GM11168 (cell line): ENCODE measurements around the gene COMT.

ENCODE experiments used
- in situ Hi-C: fragments of 300-500 bp; cut with MboI; formaldehyde crosslinking; loops from one replicate; pipeline ENCODE4 v1.12.0; 2022; ENCODE audit warnings: low sequenced_read_pairs; ENCODE audit not compliant: unreplicated experiment

COMT gene

GRCh38 chr22:19941365-19942082, at the start of gene COMT, which contains the start of gene TXNRD2:
TSS of gene COMT (plus strand) at chr22:19941772. CDS start at chr22:19962527, 20,755 bp downstream.
TSS of gene TXNRD2 (minus strand) at chr22:19941818. CDS start at chr22:19941803, 15 bp downstream.
- in situ Hi-C loops, result no loop called here

GRCh38 chr22:19892257-19892879, 49.2 kb upstream of the COMT start:
- in situ Hi-C loops, result no loop called here

- in situ Hi-C loops, result no loop called here
These were observed 48.6 kb upstream of the COMT start for GRCh38 chr22:19892925-19893324.

- in situ Hi-C loops, result no loop called here
These were observed 48.2 kb upstream of the COMT start for GRCh38 chr22:19893363-19893762.

DNA sequence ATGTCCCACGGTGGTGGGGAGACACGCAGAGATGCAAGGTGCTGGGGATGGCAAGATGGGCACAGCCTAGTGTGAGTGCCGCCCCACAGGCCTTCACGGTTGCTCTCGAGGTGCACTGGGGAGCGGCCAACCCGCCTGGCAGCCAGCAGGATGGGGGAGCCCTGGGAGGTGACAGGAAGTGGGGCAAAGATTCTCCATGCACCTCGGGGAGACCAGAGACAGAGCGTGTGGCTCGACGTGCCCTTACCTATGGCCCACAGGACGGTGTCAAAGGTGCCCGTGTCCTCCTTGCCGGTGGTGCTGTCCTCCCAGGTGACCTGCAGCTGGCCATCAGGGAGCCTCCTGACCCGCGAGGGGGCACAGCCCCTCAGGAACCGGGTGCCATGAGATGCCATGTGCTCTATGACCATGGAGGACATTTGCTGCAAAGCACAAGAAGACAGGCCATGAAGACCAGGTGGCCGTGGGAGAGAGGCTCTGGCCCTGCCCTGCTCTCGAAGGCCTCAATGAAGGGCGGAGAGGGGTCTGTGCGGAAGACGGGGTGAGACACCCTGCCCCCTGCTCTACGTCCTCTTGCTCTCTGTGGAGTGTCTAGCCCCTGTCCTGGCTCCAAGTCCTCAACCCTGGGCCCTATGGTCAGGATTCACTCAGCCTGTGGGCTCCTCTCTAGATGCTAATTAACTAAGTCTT, 46.3 kb upstream of the COMT start:
- in situ Hi-C loops, result no loop called here

GRCh38 chr22:19896665-19897355, 44.8 kb upstream of the COMT start:
- in situ Hi-C loops, result no loop called here

- in situ Hi-C loops, result no loop called here
These were observed 43.8 kb upstream of the COMT start for GRCh38 chr22:19897726-19898125.

DNA sequence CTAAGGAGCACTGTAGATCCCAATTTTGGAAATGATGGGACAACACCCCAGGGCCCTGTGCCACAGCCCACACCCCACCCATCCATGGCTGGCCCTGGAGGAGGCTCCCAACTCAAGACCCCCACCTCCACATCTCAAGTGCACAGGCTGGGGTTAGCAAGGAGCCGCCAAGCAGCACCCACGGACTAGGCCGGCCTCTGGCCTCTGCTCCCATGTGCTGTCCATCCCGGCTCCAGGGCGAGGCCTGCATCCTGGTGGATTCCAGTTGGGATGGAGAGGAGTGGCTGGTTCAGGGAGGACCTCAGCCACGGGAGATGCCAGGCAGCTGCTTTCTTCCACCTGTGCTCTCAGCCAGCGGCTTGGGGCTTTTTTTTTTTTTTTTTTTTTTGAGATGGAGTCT, 43.4 kb upstream of the COMT start:
- in situ Hi-C loops, result no loop called here

- in situ Hi-C loops, result no loop called here
These were observed 42.6 kb upstream of the COMT start for GRCh38 chr22:19898831-19899567.

GRCh38 chr22:19900707-19901436, 40.7 kb upstream of the COMT start:
- in situ Hi-C loops, result no loop called here

DNA sequence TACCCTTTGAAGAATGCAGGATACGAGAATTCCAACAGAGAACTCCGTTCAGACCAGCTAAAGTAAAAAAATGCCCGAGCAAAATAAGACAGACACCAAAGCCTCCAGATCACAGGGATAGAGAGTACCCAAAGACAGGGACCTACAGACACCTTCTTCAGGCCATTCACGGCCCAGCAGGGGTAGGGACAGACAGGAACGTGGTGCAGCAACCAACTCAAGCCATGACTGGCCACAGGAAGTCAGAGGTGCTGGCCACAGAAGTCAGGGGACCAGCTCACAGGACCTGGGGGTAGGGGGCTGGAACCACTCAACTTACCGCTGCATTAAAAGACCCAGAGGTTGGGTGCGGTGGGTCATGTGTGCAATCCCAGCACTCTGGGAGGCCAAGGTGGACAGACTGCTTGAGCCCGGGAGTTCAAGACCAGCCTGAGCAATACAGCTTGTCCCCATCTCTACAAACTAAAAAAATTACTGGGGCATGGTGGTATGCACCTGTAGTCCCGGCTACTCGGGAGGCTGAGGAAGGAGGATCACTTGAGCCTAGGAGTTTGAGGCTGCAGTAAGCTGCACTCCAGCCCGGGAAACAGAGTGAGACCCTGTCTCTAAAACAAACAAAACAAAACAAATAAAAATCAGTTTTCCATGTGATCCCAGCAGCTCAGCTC, 39.9 kb upstream of the COMT start:
- in situ Hi-C loops, result no loop called here

DNA sequence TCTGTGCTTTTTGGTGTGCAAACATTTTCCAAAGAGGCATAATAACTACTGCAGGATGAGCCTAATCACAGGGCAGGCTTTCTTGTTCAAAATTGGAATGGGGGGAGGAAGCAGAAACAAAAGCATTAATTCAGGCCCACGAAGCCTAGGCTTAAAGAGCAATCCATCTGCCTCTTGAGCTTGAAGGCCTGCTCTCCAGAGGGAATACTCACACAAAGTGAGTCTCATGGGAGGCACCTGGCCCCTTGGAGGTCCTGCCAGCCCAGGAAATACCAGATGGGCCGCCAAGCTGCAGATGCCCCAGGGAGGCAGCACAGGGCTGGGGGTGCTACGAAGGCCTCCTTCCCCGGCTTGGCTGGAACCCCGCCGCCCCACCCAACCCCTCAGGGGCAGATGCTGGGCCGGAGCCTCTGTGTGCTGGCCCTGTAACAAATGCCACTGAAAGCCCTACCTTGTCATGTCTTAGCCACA, 39.3 kb upstream of the COMT start:
- in situ Hi-C loops, result no loop called here

DNA sequence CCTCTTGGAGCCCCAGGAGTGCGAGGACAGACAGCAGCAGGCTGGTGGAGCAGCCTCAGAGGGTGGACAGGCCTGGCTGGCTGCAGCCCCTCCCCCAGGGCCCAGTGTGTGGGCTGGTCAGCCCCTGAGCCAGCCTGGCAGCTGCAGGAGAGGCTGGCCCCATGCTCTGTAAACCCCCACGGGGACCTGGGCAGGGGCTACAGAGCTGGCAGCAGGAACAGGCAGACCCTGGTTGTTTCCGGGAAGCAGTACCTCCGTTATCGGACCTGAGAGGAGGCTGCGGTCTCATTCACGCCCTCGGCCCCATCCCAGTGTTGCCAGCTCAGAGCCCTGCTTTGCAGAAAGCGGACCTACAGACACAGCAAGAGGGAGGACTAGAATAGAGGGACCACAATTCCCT, 38.5 kb upstream of the COMT start:
- in situ Hi-C loops, result no loop called here

GRCh38 chr22:19903513-19903912, 38.1 kb upstream of the COMT start:
- in situ Hi-C loops, result no loop called here

DNA sequence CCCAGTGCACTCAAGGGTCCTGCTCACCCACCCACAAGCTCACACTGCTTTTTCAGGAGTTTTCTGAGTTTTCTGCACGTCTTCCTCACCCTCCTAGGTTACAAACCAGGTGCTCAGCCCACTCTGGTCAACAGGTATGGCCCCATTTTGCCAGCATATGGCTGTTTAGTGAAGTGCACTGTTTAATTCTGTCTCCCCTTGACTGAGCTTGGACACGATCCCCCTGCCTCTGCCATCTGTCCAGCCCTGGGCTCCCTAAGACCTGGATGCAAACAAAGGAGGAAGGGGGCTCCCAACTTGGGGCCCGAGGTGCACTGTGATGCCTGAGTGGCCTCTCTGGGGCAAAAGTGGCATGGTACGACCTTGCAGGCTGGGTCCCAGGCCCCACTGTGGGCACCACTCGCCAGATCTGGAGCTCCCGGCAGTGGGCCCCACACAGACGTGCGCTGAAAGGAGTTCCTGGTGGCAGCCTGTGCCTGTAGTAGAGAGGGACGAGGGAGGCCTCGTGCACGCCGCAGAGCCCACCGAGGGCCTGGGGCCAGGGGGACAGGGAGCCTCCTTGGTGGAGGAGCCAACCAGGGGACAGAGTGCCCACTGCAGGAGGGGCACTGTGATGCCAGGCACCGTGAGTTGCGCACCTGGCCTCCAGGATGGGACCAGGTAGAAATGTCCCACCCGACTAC, 37.3 kb upstream of the COMT start:
- in situ Hi-C loops, result no loop called here

- in situ Hi-C loops, result no loop called here
These were observed 36.6 kb upstream of the COMT start for GRCh38 chr22:19904935-19905334.

DNA sequence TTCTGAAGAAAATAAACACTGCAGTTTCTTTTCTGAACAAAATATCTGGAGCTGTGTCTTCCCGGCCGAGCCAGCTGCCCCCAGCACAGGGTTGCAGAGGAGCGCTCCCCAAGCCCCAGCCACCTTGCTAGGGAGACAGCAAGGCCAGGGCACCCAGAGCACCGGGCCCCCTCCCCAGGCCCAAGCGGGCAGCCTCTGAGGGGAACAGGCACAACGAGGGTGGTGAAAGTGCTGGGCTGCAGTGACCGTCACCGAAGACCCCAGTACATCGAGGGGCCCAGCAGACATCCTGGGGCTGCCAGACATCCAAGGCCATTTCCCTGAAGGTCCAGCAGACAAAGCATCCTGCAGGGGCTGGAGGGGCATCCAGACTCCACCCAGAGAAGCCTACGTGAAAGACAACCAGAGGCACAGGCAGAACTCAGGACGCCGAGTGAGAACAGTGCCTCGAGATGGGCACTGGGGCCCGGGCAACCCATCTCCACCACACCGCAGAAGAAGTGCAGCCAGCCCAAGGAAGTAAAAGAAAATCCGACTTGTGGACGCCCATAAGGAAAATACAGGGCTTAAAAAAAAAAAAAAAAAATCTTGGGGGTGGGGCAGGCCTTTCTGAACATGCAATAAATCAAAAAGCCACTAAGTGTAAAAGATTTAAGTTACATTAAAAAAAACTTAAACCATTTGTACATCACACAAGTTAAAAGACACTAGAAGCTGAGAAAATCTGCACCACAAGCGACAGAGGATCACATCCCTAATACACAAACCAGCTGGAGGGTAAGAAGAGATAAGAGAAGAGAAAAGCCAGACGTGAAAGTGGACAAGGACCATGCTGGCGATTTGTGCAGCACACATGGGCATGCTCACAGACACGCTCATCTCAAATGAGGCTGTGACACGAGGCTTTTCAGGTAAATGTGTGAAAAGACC, 36.0 kb upstream of the COMT start:
- in situ Hi-C loops, result no loop called here
